Natural killer cell treated with Interleukin-12 subunit alpha and Interleukin-12 subunit beta and Interleukin-15 and Interleukin-18, amount 100 ng/mL, for 72 hours (primary cell): ENCODE data around the gene HRC. TPM values are rescaled to one million over a fixed set of nuclear protein-coding genes. Genes with fewer than 3 reads are reported as not detected.
"Not testable (repeated sequence)": the region's sequence is repeated elsewhere in the genome, so short reads cannot be mapped to it uniquely, and the experiment has no call there.

Experiments
- ATAC-seq, 2 donors: fragments of 150-1000 bp; cut with Tn5 transposase in 1 of 2; sonication (Bioruptor Pico), chemical (Tn5 transposase) in 1 of 2; 2 replicates each; pipeline ENCODE4 v1.10.0; 2021
- DNase-seq: peaks from one replicate; pipeline ENCODE4 v3.0.0; 2022; ENCODE audit warnings: low spot score
- H3K27ac Mint-ChIP-seq, 2 donors: 1 replicate in 1 of 2; 2 replicates in 1 of 2; pipeline ENCODE4 v1.8.0; 2022; ENCODE audit warnings: mixed read lengths in 2 of 2, mild to moderate bottlenecking in 1 of 2, moderate library complexity in 1 of 2
- H3K27me3 Mint-ChIP-seq, 2 donors: 1 replicate in 1 of 2; 2 replicates in 1 of 2; pipeline ENCODE4 v1.8.0; 2022; ENCODE audit warnings: mixed read lengths in 2 of 2
- H3K36me3 Mint-ChIP-seq: one replicate; pipeline ENCODE4 v1.8.0; 2022; ENCODE audit warnings: mixed read lengths
- H3K4me1 Mint-ChIP-seq, 2 donors: 1 replicate in 1 of 2; 2 replicates in 1 of 2; pipeline ENCODE4 v1.8.0; 2022; ENCODE audit warnings: low read depth in 2 of 2, mixed read lengths in 2 of 2, mild to moderate bottlenecking in 1 of 2
- H3K4me3 Mint-ChIP-seq: one replicate; pipeline ENCODE4 v1.8.0; 2022; ENCODE audit warnings: mixed read lengths
- H3K9me3 Mint-ChIP-seq: 2 replicates; pipeline ENCODE4 v1.8.0; 2022; ENCODE audit warnings: mixed read lengths
- total RNA-seq, 2 donors: library from RNA; stranded (reverse); gene quantifications; one replicate each; pipeline ENCODE4 v1.2.3, GENCODE V29; 2022

The HRC gene
- total RNA-seq, 2 donors from 2014 or later, result not detected

DNA sequence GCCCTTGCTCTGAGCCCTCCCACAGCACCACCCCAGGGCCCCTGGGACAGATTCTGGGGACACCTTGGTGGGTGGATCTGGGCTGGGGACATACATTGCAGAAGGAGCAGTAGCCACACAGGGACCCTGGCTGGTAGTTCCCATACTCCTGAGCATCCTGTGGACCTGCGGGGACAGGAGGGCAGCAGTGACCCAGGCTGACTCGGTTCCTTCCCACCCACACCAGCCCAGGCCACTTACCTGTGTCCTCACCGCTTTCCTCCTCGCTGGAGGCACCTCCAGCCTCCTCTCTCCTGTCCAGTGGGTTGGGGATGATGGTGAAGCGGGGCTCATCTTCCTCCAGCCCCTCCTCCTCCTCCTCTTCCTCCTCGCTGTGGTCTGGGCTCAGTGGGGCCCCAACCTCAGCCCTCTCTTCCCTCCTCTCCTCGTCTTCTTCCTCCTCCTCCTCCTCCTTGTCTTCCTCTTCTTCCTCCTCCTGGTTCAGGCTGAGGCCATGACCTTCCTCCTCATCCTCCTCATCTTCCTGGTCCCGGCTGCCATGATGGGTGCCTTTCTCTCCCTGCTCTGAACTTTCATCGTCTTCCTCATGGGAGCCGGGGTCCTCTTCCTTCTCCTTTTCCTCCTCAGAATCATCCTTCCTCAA is 1.9 kb downstream of the HRC start:
- H3K36me3 Mint-ChIP-seq, result no peaks in the 10 kb centered on the region
- H3K27ac Mint-ChIP-seq, result no peak overlapping the region
- peaks cover 21 to 44% of the 10 kb centered on the region in 2 donors for H3K27me3 Mint-ChIP-seq
- H3K9me3 Mint-ChIP-seq, result peaks cover 3% of the 10 kb centered on the region
- no peak overlapping the region for H3K4me3 Mint-ChIP-seq
- no peak for DNase-seq
- peaks cover 24 to 25% of the 10 kb centered on the region in 2 donors for H3K4me1 Mint-ChIP-seq
- no peak for ATAC-seq

DNA sequence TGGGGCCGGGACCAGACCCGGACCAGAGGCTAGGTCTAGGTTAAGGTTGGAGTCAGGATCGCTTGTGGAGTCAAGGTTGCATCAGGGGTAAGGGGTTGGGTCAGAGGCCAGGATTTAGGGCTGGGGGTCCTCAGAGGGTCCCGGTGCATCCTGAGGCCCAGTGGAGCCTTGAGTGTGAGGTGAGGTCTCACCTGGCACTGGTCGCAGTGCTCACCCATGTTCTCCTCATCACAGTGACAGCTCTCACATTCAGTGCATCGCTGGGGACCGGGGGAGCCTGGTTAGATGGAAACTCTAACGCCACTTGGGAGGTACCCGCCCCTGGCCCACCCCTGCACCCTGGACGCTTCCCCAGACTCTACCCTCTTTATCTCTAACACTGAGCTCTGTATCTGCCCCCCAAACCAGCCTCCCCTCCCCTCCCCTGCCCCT is 3.1 kb downstream of the HRC start:
- H3K27ac Mint-ChIP-seq, result no peak overlapping the region
- no peak for ATAC-seq
- H3K36me3 Mint-ChIP-seq, result no peaks in the 10 kb centered on the region
- peaks cover 21 to 24% of the 10 kb centered on the region in 2 donors for H3K4me1 Mint-ChIP-seq
- DNase-seq, result no peak
- H3K27me3 Mint-ChIP-seq, result peaks cover 21 to 40% of the 10 kb centered on the region in 2 donors
- peak overlapping the region; percentile 25 for H3K4me3 Mint-ChIP-seq
- peaks cover 3% of the 10 kb centered on the region for H3K9me3 Mint-ChIP-seq

GRCh38 chr19:49151267-49152118 is 3.7 kb downstream of the HRC start:
- DNase-seq (no peak), ATAC-seq (no peak)
- peaks cover 3% of the 10 kb centered on the region for H3K9me3 Mint-ChIP-seq
- no peak overlapping the region for H3K27ac Mint-ChIP-seq
- no peaks in the 10 kb centered on the region for H3K36me3 Mint-ChIP-seq
- H3K4me3 Mint-ChIP-seq, result peak overlapping the region; percentile 61
- H3K4me1 Mint-ChIP-seq, result peaks cover 21 to 24% of the 10 kb centered on the region in 2 donors
- peaks cover 24 to 43% of the 10 kb centered on the region in 2 donors for H3K27me3 Mint-ChIP-seq

- DNase-seq, result no peak
- Mint-ChIP-seq H3K36me3 (no peaks in the 10 kb centered on the region), H3K9me3 (peaks cover 3% of the 10 kb centered on the region), H3K27me3 (peaks cover 20 to 39% of the 10 kb centered on the region in 2 donors), H3K27ac (no peak overlapping the region), H3K4me3 (peak overlapping the region; percentile 61), H3K4me1 (peaks cover 22 to 24% of the 10 kb centered on the region in 2 donors)
- ATAC-seq, result no peak
Observed at GRCh38 chr19:49150944-49151243, 4.3 kb downstream of the HRC start.

GRCh38 chr19:49150106-49150943 is 4.9 kb downstream of the HRC start:
- H3K27ac Mint-ChIP-seq, result no peak overlapping the region
- DNase-seq (peak; percentile 73), ATAC-seq (peak; percentile 65 to 66)
- H3K36me3 Mint-ChIP-seq, result no peaks in the 10 kb centered on the region
- H3K27me3 Mint-ChIP-seq, result peaks cover 23 to 40% of the 10 kb centered on the region in 2 donors
- H3K9me3 Mint-ChIP-seq, result peaks cover 3% of the 10 kb centered on the region
- peaks cover 28 to 30% of the 10 kb centered on the region in 2 donors for H3K4me1 Mint-ChIP-seq
- peak overlapping the region; percentile 91 for H3K4me3 Mint-ChIP-seq

DNA sequence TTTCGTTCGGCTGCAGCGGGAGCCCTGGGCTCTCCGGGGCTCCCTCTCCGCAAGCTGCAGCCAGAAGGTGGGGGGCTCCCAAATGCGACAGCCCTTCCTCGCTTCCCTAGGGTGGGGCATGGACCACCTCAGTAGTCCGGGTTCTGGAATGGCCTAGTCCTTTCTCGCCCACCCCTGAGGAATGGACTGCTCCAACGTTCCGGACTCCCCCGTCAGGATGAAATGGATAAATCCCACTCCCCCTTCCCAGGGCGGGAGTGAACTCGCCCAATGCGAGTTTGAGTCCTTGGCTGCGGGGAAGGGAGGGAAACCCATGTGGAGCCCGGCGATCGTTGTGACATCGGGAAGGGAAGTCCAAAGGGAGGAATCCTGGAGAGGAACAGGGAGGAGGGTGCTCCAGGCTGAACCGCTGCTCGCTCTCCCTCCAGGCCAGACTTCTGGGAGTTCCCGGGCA is 5.5 kb downstream of the HRC start:
- Mint-ChIP-seq H3K27me3 (peaks cover 23 to 42% of the 10 kb centered on the region in 2 donors), H3K36me3 (no peaks in the 10 kb centered on the region), H3K4me1 (peaks cover 29 to 31% of the 10 kb centered on the region in 2 donors), H3K4me3 (peak overlapping the region; percentile 91), H3K27ac (no peak overlapping the region), H3K9me3 (peaks cover 3% of the 10 kb centered on the region)
- no peak for ATAC-seq
- no peak for DNase-seq

GRCh38 chr19:49148784-49149651 is 6.2 kb downstream of the HRC start:
- Mint-ChIP-seq H3K4me1 (peaks cover 25 to 28% of the 10 kb centered on the region in 2 donors), H3K4me3 (peak overlapping the region; percentile 91), H3K27me3 (peaks cover 23 to 36% of the 10 kb centered on the region in 2 donors), H3K36me3 (no peaks in the 10 kb centered on the region), H3K27ac (no peak overlapping the region), H3K9me3 (no peaks in the 10 kb centered on the region)
- peak; percentile 85 for DNase-seq
- ATAC-seq, result peak; percentile 67 to 82

DNA sequence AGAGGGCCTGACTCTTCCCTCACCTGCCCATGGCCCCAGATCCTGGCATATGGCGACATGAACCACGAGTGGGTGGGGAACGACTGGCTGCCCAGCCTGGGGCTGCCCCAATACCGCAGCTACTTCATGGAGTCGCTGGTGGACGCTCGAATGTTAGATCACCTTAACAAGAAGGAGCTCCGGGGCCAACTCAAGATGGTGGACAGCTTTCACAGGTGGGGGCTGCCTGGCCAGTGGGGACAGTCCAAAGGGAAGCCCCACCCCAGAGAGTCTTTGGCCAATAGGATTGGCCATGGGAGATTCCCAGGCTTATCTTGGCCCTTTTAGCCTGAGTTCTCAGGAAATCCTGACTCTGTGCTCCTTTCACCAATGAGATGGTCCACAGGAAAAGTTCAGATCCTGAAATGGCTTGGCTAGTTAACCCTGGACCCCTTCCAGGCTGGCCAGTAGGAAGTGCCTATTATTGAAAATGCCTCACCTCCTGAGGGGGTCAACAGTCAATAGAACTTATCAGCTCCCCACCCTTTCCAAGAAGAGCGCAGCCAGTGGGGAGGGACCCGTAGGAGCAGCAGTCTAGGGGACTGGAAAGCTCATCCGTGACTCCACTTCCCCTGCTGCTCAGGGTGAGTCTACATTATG is 7.0 kb downstream of the HRC start:
- peak overlapping the region; percentile 40 for H3K4me3 Mint-ChIP-seq
- H3K9me3 Mint-ChIP-seq, result no peaks in the 10 kb centered on the region
- peaks cover 23 to 27% of the 10 kb centered on the region in 2 donors for H3K27me3 Mint-ChIP-seq
- no peak for DNase-seq
- no peaks in the 10 kb centered on the region for H3K36me3 Mint-ChIP-seq
- peaks cover 20 to 27% of the 10 kb centered on the region in 2 donors for H3K4me1 Mint-ChIP-seq
- H3K27ac Mint-ChIP-seq, result no peak overlapping the region
- no peak for ATAC-seq

DNA sequence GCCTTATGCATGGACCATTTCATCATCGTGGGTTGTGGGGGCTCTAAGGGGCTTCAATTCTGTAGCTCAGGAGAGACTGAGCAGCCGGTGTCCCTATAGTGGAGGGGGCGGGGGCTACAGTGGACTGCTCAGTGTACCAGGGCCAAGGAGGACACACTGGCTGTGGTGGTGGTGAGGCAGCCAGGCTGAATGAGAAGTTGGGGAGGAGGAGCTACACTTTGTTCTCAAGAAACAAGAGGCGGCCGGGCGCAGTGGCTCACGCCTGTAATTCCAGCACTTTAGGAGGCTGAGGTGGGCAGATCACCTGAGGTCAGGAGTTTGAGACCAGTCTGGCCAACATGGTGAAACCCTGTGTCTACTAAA is 8.8 kb downstream of the HRC start:
- H3K4me1 Mint-ChIP-seq, result peaks cover 32% of the 10 kb centered on the region in 2 donors
- not testable (repeated sequence) for H3K9me3 Mint-ChIP-seq, H3K27ac Mint-ChIP-seq, H3K4me3 Mint-ChIP-seq, H3K36me3 Mint-ChIP-seq, DNase-seq, ATAC-seq
- peaks cover 28 to 35% of the 10 kb centered on the region in 2 donors for H3K27me3 Mint-ChIP-seq

GRCh38 chr19:49145573-49146407 is 9.4 kb downstream of the HRC start:
- peak; percentile 67 for ATAC-seq
- DNase-seq, result peak; percentile 79
- Mint-ChIP-seq H3K27ac (peak overlapping the region in 1 of 2 donors; percentile 88), H3K36me3 (no peaks in the 10 kb centered on the region), H3K4me1 (peaks cover 30 to 32% of the 10 kb centered on the region in 2 donors), H3K27me3 (peaks cover 28 to 33% of the 10 kb centered on the region in 2 donors), H3K4me3 (peak overlapping the region; percentile 23), H3K9me3 (no peaks in the 10 kb centered on the region)

GRCh38 chr19:49142866-49143335 is 12.3 kb downstream of the HRC start:
- peaks cover 20 to 33% of the 10 kb centered on the region in 2 donors for H3K27me3 Mint-ChIP-seq
- H3K4me1 Mint-ChIP-seq, result peaks cover 19% of the 10 kb centered on the region in 2 donors
- peak overlapping the region in 1 of 2 donors; percentile 57 for H3K27ac Mint-ChIP-seq
- ATAC-seq (peak; percentile 96 to 98), DNase-seq (peak; percentile 85)
- H3K36me3 Mint-ChIP-seq, result no peaks in the 10 kb centered on the region
- H3K4me3 Mint-ChIP-seq, result peak overlapping the region; percentile 78
- H3K9me3 Mint-ChIP-seq, result no peaks in the 10 kb centered on the region

DNA sequence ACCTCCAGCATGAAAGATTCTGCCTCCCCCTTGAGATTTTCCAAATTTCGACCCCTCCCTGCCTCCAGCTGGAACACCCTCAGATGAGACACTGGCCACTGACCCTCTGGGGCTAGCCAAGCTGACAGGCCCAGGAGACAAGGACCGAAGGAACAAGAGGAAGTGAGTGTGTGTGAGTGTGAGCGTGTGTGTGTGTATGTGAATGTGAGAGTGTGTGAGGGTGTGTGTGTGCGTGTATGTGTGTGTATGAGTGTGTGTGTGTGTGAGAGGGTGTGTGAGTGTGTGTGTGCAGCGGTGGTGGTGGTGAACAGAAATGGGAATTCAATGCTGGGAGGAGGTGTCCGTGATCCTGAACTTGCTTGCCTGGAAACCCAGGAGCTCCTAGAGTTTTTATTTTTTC is 13.8 kb downstream of the HRC start:
- Mint-ChIP-seq H3K4me1 (peaks cover 19% of the 10 kb centered on the region in 2 donors), H3K27me3 (peaks cover 16 to 21% of the 10 kb centered on the region in 2 donors), H3K36me3 (no peaks in the 10 kb centered on the region), H3K9me3 (no peaks in the 10 kb centered on the region), H3K4me3 (peak overlapping the region; percentile 2), H3K27ac (no peak overlapping the region)
- ATAC-seq (no peak), DNase-seq (no peak)
